T1000 (cell line): ENCODE data around the gene C5orf52.
"Not testable (repeated sequence)": the region's sequence is repeated elsewhere in the genome, so short reads cannot be mapped to it uniquely, and the experiment has no call there.

Experiments used
- DNase-seq: peaks from one replicate; lab custom pipeline; 2025; ENCODE audit warnings: mixed read lengths; lab: John Stamatoyannopoulos, UW

C5orf52 gene

GRCh38 chr5:157722895-157723294 is 51.6 kb downstream of the C5orf52 start:
- not testable (repeated sequence) for DNase-seq

DNA sequence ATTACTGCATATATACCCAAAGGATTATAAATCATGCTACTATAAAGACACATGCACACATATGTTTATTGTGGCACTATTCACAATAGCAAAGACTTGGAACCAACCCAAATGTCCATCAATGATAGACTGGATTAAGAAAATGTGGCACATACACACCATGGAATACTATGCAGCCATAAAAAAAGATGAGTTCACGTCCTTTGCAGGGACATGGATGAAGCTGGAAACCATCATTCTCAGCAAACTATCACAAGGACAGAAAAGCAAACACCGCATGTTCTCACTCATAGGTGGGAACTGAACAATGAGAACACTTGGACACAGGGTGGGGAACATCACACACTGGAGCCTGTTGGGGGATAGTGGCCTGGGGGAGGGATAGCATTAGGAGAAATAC is 55.3 kb downstream of the C5orf52 start:
- DNase-seq = not testable (repeated sequence)

- DNase-seq = not testable (repeated sequence)
These were observed 56.5 kb downstream of the C5orf52 start for GRCh38 chr5:157727858-157728257.
